Measurements from ENCODE around the gene KRTAP16-1. TPM values are rescaled to one million over a fixed set of nuclear protein-coding genes. Genes with fewer than 3 reads are reported as not detected.

The KRTAP16-1 gene
- total RNA-seq, 1 experiment from 2014 or later, result not detected

- DNase-seq (ENCODE audit: low read depth), result peak; percentile 63
These were observed 20.3 kb upstream of the KRTAP16-1 start for GRCh38 chr17:41329279-41329948.

- DNase-seq (ENCODE audit: low read depth), result no peak
These were observed 19.1 kb upstream of the KRTAP16-1 start for GRCh38 chr17:41328207-41328606.

- no peak for DNase-seq (ENCODE audit: low read depth)
These were observed 18.5 kb upstream of the KRTAP16-1 start for GRCh38 chr17:41327411-41328120.

GRCh38 chr17:41326173-41327145 is 17.4 kb upstream of the KRTAP16-1 start:
- DNase-seq (ENCODE audit: low read depth), result no peak

- no peak for DNase-seq (ENCODE audit: low read depth)
These were observed 16.5 kb upstream of the KRTAP16-1 start for GRCh38 chr17:41325611-41326010.

- no peak for DNase-seq (ENCODE audit: low read depth)
These were observed 16.0 kb upstream of the KRTAP16-1 start for GRCh38 chr17:41325126-41325525.

GRCh38 chr17:41324180-41325075 is 15.3 kb upstream of the KRTAP16-1 start:
- DNase-seq (ENCODE audit: low read depth), result peak; percentile 62

GRCh38 chr17:41322903-41323895 is 14.1 kb upstream of the KRTAP16-1 start:
- no peak for DNase-seq (ENCODE audit: low read depth)

GRCh38 chr17:41322094-41322902 is 13.2 kb upstream of the KRTAP16-1 start:
- DNase-seq (ENCODE audit: low read depth), result peak; percentile 67

- no peak for DNase-seq (ENCODE audit: low read depth)
These were observed 9.1 kb upstream of the KRTAP16-1 start for GRCh38 chr17:41318231-41318630.

GRCh38 chr17:41315814-41316445 is 6.8 kb upstream of the KRTAP16-1 start:
- DNase-seq (ENCODE audit: low read depth), result no peak

- no peak for DNase-seq (ENCODE audit: low read depth)
These were observed 6.2 kb upstream of the KRTAP16-1 start, which contains the start of gene KRTAP17-1 for GRCh38 chr17:41315204-41315794. KRTAP17-1 (minus strand) TSS chr17:41315710; CDS start chr17:41315650, 60 bp downstream.

- no peak for DNase-seq (ENCODE audit: low read depth)
These were observed 2.0 kb upstream of the KRTAP16-1 start for GRCh38 chr17:41311111-41311510.

GRCh38 chr17:41308251-41308917 is 725 bp downstream of the KRTAP16-1 start:
- DNase-seq (ENCODE audit: low read depth), result no peak

- DNase-seq (ENCODE audit: low read depth), result no peak
These were observed 1.5 kb downstream of the KRTAP16-1 start for GRCh38 chr17:41307647-41308046.

GRCh38 chr17:41304091-41304490 is 5.0 kb downstream of the KRTAP16-1 start:
- no peak for DNase-seq (ENCODE audit: low read depth)

GRCh38 chr17:41302981-41303380 is 6.1 kb downstream of the KRTAP16-1 start:
- no peak for DNase-seq (ENCODE audit: low read depth)
